GM18519 (cell line): ENCODE data around the gene PSORS1C2.
"Not testable (repeated sequence)": the region's sequence is repeated elsewhere in the genome, so short reads cannot be mapped to it uniquely, and the experiment has no call there.

Experiments used
- ATAC-seq: cut with Tn5 transposase; IDR thresholded peaks from one replicate; pipeline ENCODE4 v1.9.1; 2021; ENCODE audit warnings: mild to moderate bottlenecking, moderate library complexity; ENCODE audit not compliant: unreplicated experiment, low FRiP score

PSORS1C2 gene

DNA sequence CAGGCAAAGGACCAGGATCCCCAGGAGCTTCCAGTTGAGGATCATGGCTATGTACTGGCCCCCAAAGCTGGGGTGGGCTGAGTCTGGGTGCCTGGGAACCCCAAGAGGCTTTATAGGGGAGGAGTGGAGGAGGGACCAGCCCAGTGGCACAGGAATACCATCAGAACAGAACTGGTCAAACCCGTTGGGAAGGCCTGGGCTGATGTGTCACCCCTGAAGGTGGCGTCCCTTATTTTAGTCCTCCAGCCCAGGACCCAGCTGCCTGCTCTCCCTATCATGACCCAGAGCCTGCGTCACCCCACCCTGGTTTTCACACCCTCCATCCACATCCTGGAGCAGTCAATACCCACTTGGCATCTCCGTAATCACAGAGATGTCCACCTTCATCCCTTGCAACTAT, at the start of gene PSORS1C2:
Gene PSORS1C2, minus strand, starts transcription at position 85 of the 400 bp plus-strand sequence. Its CDS starts 40 bp downstream, at position 45.
- ATAC-seq, result no peak

DNA sequence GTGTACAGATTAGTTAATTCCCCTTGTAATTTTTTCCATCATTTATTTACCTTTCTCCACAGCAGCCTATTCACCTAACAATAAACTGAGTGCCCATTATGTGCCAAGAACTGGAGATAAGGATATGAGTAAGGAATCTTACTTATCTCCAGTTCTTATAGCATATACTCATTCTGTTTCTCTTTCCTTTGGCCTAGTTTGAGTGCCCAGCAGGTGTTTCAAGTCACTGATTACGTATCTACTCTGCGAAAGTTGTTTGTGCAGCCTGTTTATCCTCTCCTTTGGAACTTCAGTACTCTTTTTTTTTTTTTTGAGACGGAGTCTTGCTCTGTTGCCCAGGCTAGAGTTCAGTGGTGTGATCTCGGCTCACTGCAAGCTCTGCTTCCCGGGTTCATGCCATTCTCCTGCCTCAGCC, 48.9 kb upstream of the PSORS1C2 start:
- ATAC-seq, result no peak

- ATAC-seq, result no peak
Measured at GRCh38 chr6:31186052-31186734, 47.3 kb upstream of the PSORS1C2 start.

DNA sequence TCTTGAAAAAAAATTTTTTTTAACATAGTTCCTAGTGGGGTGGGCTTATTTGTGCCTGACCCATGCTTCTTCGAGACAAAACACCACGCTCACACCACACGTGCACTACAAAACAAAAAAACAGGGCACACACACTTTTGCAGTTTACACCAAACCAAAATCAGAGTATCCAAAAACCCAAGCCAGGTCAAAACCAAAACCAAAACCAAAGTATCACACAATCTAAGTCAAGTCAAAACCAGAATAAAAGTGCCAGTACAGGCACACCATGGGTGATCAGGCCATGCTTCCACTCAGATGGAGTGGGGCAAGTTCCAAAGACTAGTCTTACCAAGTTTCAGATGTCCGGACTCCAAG, 46.8 kb upstream of the PSORS1C2 start:
- not testable (repeated sequence) for ATAC-seq

- ATAC-seq, result not testable (repeated sequence)
Measured at GRCh38 chr6:31183859-31184258, 45.0 kb upstream of the PSORS1C2 start.

- ATAC-seq, result not testable (repeated sequence)
Measured at GRCh38 chr6:31183287-31183686, 44.4 kb upstream of the PSORS1C2 start.

GRCh38 chr6:31180500-31180899, 41.6 kb upstream of the PSORS1C2 start:
- no peak for ATAC-seq

DNA sequence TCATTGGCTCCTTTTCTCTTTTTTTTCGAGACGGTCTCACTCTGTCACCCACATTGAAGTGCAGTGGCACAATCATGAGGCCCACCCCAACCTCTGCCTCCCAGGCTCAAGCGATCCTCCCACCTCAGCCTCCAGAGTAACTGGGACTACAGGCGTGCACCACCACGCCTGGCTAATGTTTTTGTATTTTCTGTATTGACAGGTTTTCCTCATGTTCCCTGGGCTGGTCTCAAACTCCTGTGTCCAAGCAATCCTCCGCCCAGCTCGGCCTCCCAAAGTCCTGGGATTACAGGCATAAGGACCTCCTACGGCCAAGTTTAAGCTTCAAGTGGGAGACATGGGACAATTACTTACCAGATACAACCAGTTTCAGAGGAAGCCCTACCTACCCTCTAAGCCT, 41.0 kb upstream of the PSORS1C2 start:
- no peak for ATAC-seq

- no peak for ATAC-seq
Measured at GRCh38 chr6:31179042-31179386, 40.1 kb upstream of the PSORS1C2 start.

- no peak for ATAC-seq
Measured at GRCh38 chr6:31178143-31179041, 39.5 kb upstream of the PSORS1C2 start.

DNA sequence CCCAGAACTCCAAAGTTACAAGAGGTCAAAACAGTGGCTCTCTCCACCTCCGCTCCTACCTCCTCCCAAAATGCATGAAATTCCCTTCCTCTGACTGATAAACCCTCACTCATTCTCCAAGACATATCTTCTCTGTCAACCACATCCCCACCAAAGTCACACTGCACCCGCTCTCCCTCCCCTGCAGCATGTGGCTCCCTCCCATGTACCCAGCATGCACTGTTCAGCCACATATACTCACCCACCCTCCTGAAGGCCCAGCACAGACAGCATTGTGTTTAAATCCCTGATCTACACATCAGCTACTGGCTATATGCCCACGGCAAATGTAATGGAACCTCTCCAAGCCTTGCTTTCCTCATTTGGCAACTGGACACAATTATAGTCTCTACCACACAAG, 37.1 kb upstream of the PSORS1C2 start:
- no peak for ATAC-seq

DNA sequence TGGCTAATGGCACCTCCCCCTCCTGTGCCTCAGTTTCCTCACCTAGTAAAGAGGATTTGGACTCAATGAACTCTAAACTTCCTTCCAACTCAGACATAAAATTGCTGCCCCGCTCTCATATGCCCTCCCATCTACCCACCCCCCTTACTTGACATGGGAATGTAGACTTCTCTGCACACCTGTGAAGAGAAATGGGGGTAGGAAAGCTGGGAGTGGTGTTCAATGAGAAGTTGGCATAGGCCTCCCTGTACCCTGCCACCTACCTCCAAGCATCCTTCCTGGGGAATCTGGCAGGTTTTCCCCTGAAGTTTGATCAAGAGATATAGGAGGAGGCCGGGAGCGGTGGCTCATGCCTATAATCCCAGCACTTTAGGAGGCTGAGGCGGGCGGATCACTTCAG, 35.5 kb upstream of the PSORS1C2 start:
- no peak for ATAC-seq

GRCh38 chr6:31173406-31173805, 34.5 kb upstream of the PSORS1C2 start:
- ATAC-seq, result no peak

DNA sequence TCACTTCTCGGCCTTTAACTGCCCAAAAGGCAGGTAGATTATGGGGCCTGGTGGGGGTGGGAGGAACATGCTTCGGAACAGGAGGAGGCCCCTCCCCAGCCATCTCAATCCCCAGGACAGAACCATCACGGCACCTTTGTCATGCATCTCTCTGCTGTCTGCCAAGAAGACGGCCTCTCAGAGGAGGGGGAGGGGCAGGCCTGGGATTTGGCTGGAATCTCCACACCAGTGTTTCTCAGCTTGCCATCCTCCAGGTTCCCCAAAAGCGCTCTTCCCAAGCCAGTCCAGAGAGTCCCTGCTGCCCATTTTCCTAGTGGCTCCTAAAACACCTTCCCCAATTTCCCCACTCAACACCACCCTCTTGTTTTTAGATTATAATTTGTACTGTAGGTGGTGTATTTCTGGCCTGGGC, 34.1 kb upstream of the PSORS1C2 start:
- no peak for ATAC-seq

DNA sequence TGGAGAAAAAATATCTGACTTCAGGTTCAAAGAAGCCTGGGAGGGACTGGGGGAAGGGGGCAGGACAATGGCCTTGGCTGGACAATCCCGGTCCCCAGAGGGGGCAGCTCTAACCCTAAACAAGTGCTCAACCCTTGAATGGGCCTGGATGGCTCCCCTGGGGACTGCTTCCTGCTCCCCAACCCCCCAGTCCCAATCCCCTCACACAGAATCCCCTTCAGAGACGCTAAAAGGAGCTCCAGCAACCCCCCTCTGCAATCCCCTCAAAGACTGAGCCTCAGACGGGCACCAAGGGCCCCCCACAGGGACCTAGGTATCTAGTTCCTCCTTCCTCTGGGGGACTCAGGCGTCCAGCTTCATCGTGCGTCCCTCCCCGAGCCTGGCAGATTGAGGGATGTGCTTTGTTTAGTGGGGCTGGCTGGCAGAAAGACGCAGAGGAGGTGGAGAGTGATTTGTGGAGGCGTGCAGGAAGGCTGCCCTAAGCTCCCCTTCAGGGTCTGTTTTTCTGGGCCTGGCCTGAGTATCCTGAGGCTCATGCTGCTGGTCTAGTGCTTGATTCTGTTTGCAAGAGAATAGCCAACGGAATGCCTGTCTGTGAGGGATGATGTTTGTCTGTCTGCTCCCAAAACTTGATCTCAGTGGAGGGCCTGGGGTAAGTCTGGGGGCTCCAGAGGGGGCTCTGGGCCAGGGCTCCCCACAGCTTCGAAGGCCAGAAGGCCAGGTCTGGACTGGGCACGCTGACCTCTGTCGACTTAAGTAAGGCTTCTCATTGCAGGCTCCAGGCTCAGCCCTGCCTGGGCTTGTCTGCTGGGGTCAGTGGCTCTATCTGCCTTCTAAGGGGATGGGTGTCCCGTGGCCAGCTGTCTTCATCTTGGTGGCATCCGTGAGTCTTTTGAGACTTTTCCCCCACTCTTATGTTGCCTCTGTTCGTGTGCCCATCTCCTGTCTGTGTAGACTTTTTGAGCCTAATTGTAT, 33.4 kb upstream of the PSORS1C2 start:
- ATAC-seq, result no peak

- ATAC-seq, result no peak
Measured at GRCh38 chr6:31170987-31171671, 32.3 kb upstream of the PSORS1C2 start.

DNA sequence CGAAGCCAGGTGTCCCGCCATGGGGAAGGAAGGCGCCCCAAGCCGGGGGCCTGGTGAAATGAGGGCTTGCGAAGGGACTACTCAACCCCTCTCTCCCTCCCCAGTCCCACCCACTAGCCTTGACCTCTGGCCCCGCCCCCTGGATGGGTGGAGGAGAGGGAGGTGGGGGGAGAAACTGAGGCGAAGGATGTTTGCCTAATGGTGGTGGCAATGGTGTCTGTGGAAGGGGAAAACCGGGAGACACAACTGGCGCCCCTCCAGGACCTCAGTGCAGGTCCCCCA, 31.7 kb upstream of the PSORS1C2 start, which contains the start of gene POU5F1:
Gene POU5F1, minus strand, starts transcription at position 83 of the 282 bp plus-strand sequence. Its CDS starts 62 bp downstream, at position 21.
- ATAC-seq, result no peak

- not testable (repeated sequence) for ATAC-seq
Measured at GRCh38 chr6:31169858-31170599, 31.2 kb upstream of the PSORS1C2 start.

- no peak for ATAC-seq
Measured at GRCh38 chr6:31169123-31169857, 30.4 kb upstream of the PSORS1C2 start.
